Colonic mucosa (tissue), 4 donors: ENCODE results near the gene ASPDH. TPM values are rescaled to one million over a fixed set of nuclear protein-coding genes. Genes with fewer than 3 reads are reported as not detected.

Source experiments
- DNase-seq: peaks from one replicate; pipeline ENCODE4 v3.0.0-alpha.2; 2020
- H3K27ac ChIP-seq: fragments of 200-600 bp; one replicate; pipeline ENCODE4 v1.8.0; 2021
- H3K27me3 ChIP-seq: fragments of 200-600 bp; one replicate; pipeline ENCODE4 v1.8.0; 2021
- H3K36me3 ChIP-seq: fragments of 200-600 bp; one replicate; pipeline ENCODE4 v1.8.0; 2021
- H3K4me1 ChIP-seq: fragments of 200-600 bp; one replicate; pipeline ENCODE4 v1.8.0; 2021; ENCODE audit warnings: mild to moderate bottlenecking
- H3K4me3 ChIP-seq: fragments of 200-600 bp; one replicate; pipeline ENCODE4 v1.8.0; 2021
- H3K9ac ChIP-seq, 2 donors: one replicate each; pipeline ENCODE4 v1.7.0; 2013; ENCODE audit warnings: control low read depth in 2 of 2, low read depth in 2 of 2, low read length in 2 of 2
- H3K9me3 ChIP-seq: fragments of 200-600 bp; one replicate; pipeline ENCODE4 v1.8.0; 2021
- intact Hi-C: fragments of 100-400 bp; cut with DNase I; formaldehyde crosslinking; loops from one replicate; pipeline ENCODE4 v1.14.1; 2022
- total RNA-seq, 2 donors: library from RNA; stranded (reverse); fragmentation: NEBNext Ultra II Directional in 1 of 2; extraction: Animal tissue kit (Norgen Biotek cat#: 25700) in 1 of 2; gene quantifications; one replicate each; pipeline ENCODE4 v1.2.1, GENCODE V29; 2021
- TF ChIP-seq, protein P1 (sequence below): fragments of 200-600 bp; IDR thresholded peaks from one replicate; pipeline ENCODE4 v1.8.0; 2022; ENCODE audit warnings: antibody characterized with exemption, mild to moderate bottlenecking
- donor health status: healthy.
- donor health status: DM: no; HTN: no; CAD: no.
- donor health status: DM: no; HTN: no; CAD: no.

ASPDH gene
- total RNA-seq, 2 donors from 2014 or later: not detected

DNA sequence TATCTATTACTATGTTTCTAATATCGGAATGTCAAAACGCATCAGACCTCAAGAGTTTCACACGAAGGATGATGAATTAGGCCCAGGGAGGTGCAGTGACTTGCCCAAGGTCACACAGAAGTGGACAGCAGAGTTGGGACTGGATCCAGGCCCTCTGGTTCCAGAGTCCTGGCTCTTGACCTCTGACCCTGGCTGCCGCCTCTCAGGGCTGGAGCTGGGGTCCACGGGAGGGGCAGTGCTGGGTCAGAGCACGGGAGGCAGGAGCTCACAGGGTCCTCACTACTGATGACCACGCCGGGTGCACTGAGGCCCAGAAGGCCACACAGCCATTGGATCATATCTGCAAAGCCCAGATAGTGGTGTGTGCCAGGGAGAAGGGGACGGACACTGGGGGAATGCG is 9.2 kb upstream of the ASPDH start:
- H3K27me3 ChIP-seq: no peaks in the 10 kb centered on the region
- intact Hi-C loops: no loop called here

GRCh38 chr19:50520822-50521465 is 7.2 kb upstream of the ASPDH start:
- no peak overlapping the region for H3K9ac ChIP-seq
- H3K4me3 ChIP-seq: no peak overlapping the region
- DNase-seq: no peak
- no peaks in the 10 kb centered on the region for H3K9me3 ChIP-seq
- TF ChIP-seq, protein P1, sequence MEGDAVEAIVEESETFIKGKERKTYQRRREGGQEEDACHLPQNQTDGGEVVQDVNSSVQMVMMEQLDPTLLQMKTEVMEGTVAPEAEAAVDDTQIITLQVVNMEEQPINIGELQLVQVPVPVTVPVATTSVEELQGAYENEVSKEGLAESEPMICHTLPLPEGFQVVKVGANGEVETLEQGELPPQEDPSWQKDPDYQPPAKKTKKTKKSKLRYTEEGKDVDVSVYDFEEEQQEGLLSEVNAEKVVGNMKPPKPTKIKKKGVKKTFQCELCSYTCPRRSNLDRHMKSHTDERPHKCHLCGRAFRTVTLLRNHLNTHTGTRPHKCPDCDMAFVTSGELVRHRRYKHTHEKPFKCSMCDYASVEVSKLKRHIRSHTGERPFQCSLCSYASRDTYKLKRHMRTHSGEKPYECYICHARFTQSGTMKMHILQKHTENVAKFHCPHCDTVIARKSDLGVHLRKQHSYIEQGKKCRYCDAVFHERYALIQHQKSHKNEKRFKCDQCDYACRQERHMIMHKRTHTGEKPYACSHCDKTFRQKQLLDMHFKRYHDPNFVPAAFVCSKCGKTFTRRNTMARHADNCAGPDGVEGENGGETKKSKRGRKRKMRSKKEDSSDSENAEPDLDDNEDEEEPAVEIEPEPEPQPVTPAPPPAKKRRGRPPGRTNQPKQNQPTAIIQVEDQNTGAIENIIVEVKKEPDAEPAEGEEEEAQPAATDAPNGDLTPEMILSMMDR: no peak
- no peaks in the 10 kb centered on the region for H3K4me1 ChIP-seq
- H3K27me3 ChIP-seq: no peaks in the 10 kb centered on the region
- intact Hi-C loops: no loop called here
- H3K36me3 ChIP-seq: no peaks in the 10 kb centered on the region
- H3K27ac ChIP-seq: no peak overlapping the region

More for the DNA sequence above, 9.2 kb upstream of the ASPDH start:
- Histone ChIP-seq H3K9me3 (no peaks in the 10 kb centered on the region), H3K27ac (no peak overlapping the region), H3K4me1 (no peaks in the 10 kb centered on the region), H3K4me3 (no peak overlapping the region), H3K9ac (no peak overlapping the region), H3K36me3 (no peaks in the 10 kb centered on the region)
- TF ChIP-seq, protein P1: no peak
- no peak for DNase-seq

GRCh38 chr19:50519006-50519575 is 5.4 kb upstream of the ASPDH start:
- Histone ChIP-seq H3K9me3 (no peaks in the 10 kb centered on the region), H3K27ac (no peak overlapping the region), H3K4me3 (no peak overlapping the region), H3K36me3 (no peaks in the 10 kb centered on the region), H3K27me3 (no peaks in the 10 kb centered on the region), H3K4me1 (no peaks in the 10 kb centered on the region), H3K9ac (no peak overlapping the region)
- intact Hi-C loops: no loop called here
- TF ChIP-seq, protein P1: no peak
- no peak for DNase-seq

DNA sequence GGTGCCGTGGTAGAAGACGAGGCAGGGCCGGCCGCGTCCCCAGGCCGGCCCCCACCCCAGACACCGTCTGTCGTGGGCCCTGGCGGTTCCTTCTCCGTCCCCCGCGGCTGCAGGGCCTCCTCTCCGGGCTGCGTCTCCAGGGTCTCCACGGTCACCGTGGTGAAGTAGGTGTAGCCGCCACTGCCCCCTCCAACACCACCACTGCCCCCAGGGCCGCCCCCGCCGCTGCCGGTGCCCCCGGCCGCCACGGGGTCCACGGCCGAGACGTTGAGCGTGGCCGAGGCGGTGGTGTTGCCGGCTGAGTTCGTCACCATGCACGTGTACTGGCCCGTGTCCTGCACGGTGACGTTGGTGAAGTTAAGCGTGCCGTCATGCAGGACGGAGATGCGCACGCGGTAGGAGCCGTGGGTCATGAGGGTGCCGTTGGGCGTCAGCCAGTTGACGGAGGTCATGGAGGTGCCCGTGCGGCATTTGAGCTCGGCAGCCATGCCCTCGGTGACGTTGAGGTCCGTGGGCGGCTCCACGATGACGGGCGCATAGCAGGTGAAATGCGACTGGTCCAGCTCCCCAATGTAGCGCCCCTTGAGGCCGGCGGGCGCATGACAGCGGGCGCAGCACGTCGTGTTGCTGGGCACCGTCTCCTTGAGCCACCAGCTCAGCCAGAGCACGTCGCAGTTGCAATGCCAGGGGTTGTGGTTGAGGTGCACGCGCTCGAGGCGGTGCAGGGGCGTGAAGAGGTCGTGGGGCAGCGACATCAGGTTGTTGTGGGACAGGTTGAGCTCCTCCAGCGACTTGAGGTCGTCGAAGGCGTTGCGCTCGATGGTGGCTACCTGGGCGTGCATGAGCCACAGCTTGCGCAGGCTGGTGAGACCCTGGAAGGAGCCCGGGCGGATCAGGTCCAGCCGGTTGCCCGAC is 4.6 kb upstream of the ASPDH start:
- no peak for DNase-seq
- H3K9me3 ChIP-seq: no peaks in the 10 kb centered on the region
- H3K36me3 ChIP-seq: no peaks in the 10 kb centered on the region
- intact Hi-C loops: no loop called here
- no peak overlapping the region for H3K4me3 ChIP-seq
- H3K27ac ChIP-seq: no peak overlapping the region
- TF ChIP-seq, protein P1: no peak
- peaks cover 3% of the 10 kb centered on the region for H3K27me3 ChIP-seq
- H3K9ac ChIP-seq: no peak overlapping the region
- no peaks in the 10 kb centered on the region for H3K4me1 ChIP-seq

GRCh38 chr19:50517704-50518075 is 4.0 kb upstream of the ASPDH start:
- TF ChIP-seq, protein P1: no peak
- no peak for DNase-seq
- Histone ChIP-seq H3K36me3 (no peaks in the 10 kb centered on the region), H3K4me1 (no peaks in the 10 kb centered on the region), H3K27ac (no peak overlapping the region), H3K9ac (no peak overlapping the region), H3K27me3 (peaks cover 3% of the 10 kb centered on the region), H3K9me3 (no peaks in the 10 kb centered on the region), H3K4me3 (no peak overlapping the region)
- intact Hi-C loops: no loop called here
